CD14-positive monocyte (primary cell): ENCODE data around the gene KRTAP10-3. TPM values are rescaled to one million over a fixed set of nuclear protein-coding genes. Genes with fewer than 3 reads are reported as not detected.

Experiments used
- DNase-seq, 3 donors: peaks; one replicate each; pipeline ENCODE4 v3.0.0-alpha.2; 2011 to 2022
- H2AFZ ChIP-seq: 2 replicates; pipeline ENCODE4 v1.6.0; 2012; ENCODE audit warnings: mild to moderate bottlenecking, low read depth, low read length, inconsistent platforms; ENCODE audit not compliant: insufficient read depth, poor library complexity, severe bottlenecking
- H3K27ac ChIP-seq, 2 donors: 1 replicate in 1 of 2; 2 replicates in 1 of 2; pipeline ENCODE4 v1.5.1; 2012 to 2013; ENCODE audit warnings: low read length in 2 of 2, control low read depth in 1 of 2, inconsistent platforms in 1 of 2, low read depth in 1 of 2, mild to moderate bottlenecking in 1 of 2
- H3K27me3 ChIP-seq, 2 donors: one replicate each; pipeline versions ENCODE4 v1.6.0 to v1.6.1; 2011 to 2013; ENCODE audit warnings: low read length in 2 of 2; ENCODE audit not compliant: control insufficient read depth in 2 of 2, insufficient read depth in 2 of 2
- H3K36me3 ChIP-seq, 2 donors: replicated peaks in 1 of 2; 1 replicate in 1 of 2; 2 replicates in 1 of 2; pipeline versions ENCODE4 v1.5.1 to v1.6.1; 2012 to 2013; ENCODE audit warnings: low read length in 2 of 2, control low read depth in 1 of 2, inconsistent platforms in 1 of 2, mild to moderate bottlenecking in 1 of 2; ENCODE audit not compliant: insufficient read depth in 2 of 2, control insufficient read depth in 1 of 2
- H3K4me1 ChIP-seq, 2 donors: 1 replicate in 1 of 2; 2 replicates in 1 of 2; pipeline versions ENCODE4 v1.5.1 to v1.6.1; 2012 to 2013; ENCODE audit warnings: low read length in 2 of 2, control low read depth in 1 of 2, inconsistent platforms in 1 of 2, mild to moderate bottlenecking in 1 of 2, moderate library complexity in 1 of 2; ENCODE audit not compliant: insufficient read depth in 2 of 2, control insufficient read depth in 1 of 2
- H3K4me2 ChIP-seq: replicated peaks from 2 replicates; pipeline ENCODE3; 2012; ENCODE audit warnings: low read length, moderate library complexity, mild to moderate bottlenecking; ENCODE audit not compliant: poor library complexity, severe bottlenecking; ENCODE audit errors: extremely low read depth
- H3K4me3 ChIP-seq, 3 experiments: fragments of 200-600 bp in 1 of 3; sonication (generic) in 1 of 3; replicated peaks in 1 of 3; 1 replicate in 2 of 3; 2 replicates in 1 of 3; pipeline ENCODE4 v1.5.1; 2011 to 2013; ENCODE audit warnings: low read length in 3 of 3, mild to moderate bottlenecking in 3 of 3, control low read depth in 2 of 3, low read depth in 2 of 3, inconsistent platforms in 1 of 3, moderate library complexity in 1 of 3
- H3K79me2 ChIP-seq: 2 replicates; pipeline ENCODE4 v1.6.0; 2012; ENCODE audit warnings: mild to moderate bottlenecking, control low read depth, inconsistent platforms, low read length, moderate library complexity; ENCODE audit not compliant: insufficient read depth
- H3K9ac ChIP-seq: 2 replicates; pipeline ENCODE4 v1.6.0; 2017; ENCODE audit warnings: low read length, mild to moderate bottlenecking; ENCODE audit not compliant: insufficient read depth, poor library complexity, severe bottlenecking
- H3K9me3 ChIP-seq, 2 donors: replicated peaks in 1 of 2; 1 replicate in 1 of 2; 2 replicates in 1 of 2; pipeline versions ENCODE4 v1.5.1 to v1.6.1; 2012 to 2013; ENCODE audit warnings: low read length in 2 of 2, control low read depth in 1 of 2; ENCODE audit not compliant: control insufficient read depth in 1 of 2, insufficient read depth in 1 of 2
- H4K20me1 ChIP-seq: 2 replicates; pipeline ENCODE4 v1.6.0; 2012; ENCODE audit warnings: mild to moderate bottlenecking, low read length, control low read depth, moderate library complexity; ENCODE audit not compliant: insufficient read depth
- H3K27ac Mint-ChIP-seq, 7 donors: one replicate each; pipeline ENCODE4 v1.8.0; 2020; ENCODE audit warnings: mild to moderate bottlenecking in 7 of 7, mixed read lengths in 7 of 7, moderate library complexity in 6 of 7, inconsistent platforms in 2 of 7
- H3K27me3 Mint-ChIP-seq, 3 donors: one replicate each; pipeline ENCODE4 v1.8.0; 2021 to 2022; ENCODE audit warnings: low read depth in 3 of 3, mild to moderate bottlenecking in 3 of 3, mixed read lengths in 3 of 3, moderate library complexity in 3 of 3, inconsistent platforms in 1 of 3
- H3K36me3 Mint-ChIP-seq, 2 donors: one replicate each; pipeline ENCODE4 v1.8.0; 2020; ENCODE audit warnings: mixed read lengths in 2 of 2, inconsistent platforms in 1 of 2, mild to moderate bottlenecking in 1 of 2
- H3K4me1 Mint-ChIP-seq: one replicate; pipeline ENCODE4 v1.8.0; 2020; ENCODE audit warnings: mild to moderate bottlenecking, mixed read lengths
- H3K4me3 Mint-ChIP-seq, 2 donors: one replicate each; pipeline ENCODE4 v1.8.0; 2020; ENCODE audit warnings: mild to moderate bottlenecking in 2 of 2, mixed read lengths in 2 of 2, moderate library complexity in 1 of 2
- H3K9me3 Mint-ChIP-seq, 7 donors: one replicate each; pipeline ENCODE4 v1.8.0; 2020 to 2022; ENCODE audit warnings: mixed read lengths in 7 of 7, mild to moderate bottlenecking in 6 of 7, moderate library complexity in 6 of 7, inconsistent platforms in 2 of 7
- WGBS: methylation state at CpG from one replicate; pipeline ENCODE4 v1.1.5; 2013; ENCODE audit warnings: missing lambda C conversion rate; ENCODE audit not compliant: insufficient coverage; 5-methylcytosine and 5-hydroxymethylcytosine counted together
- intact Hi-C, 2 donors: fragments of 100-400 bp; cut with micrococcal nuclease; formaldehyde crosslinking; loops; one replicate each; pipeline versions ENCODE4 v1.15.0 to v1.15.1; 2023
- polyA plus RNA-seq, 3 donors: library from polyadenylated mRNA; depleted of rRNA in 1 of 3; unstranded in 2 of 3; stranded (reverse) in 1 of 3; fragments of 300-500 nt in 2 of 3; fragments of >200 nt in 1 of 3; fragmentation: Illumina TruSeq in 2 of 3; gene quantifications; 1 replicate in 2 of 3; 2 replicates in 1 of 3; pipeline ENCODE4 v1.2.3, GENCODE V29; 2012 to 2021
- TF ChIP-seq, protein P1 (sequence below): fragments of 200-600 bp; IDR thresholded peaks from one replicate; pipeline ENCODE4 v1.8.0; 2022; ENCODE audit warnings: antibody characterized with exemption, mild to moderate bottlenecking

KRTAP10-3 gene
- polyA plus RNA-seq, 3 donors: not detected

DNA sequence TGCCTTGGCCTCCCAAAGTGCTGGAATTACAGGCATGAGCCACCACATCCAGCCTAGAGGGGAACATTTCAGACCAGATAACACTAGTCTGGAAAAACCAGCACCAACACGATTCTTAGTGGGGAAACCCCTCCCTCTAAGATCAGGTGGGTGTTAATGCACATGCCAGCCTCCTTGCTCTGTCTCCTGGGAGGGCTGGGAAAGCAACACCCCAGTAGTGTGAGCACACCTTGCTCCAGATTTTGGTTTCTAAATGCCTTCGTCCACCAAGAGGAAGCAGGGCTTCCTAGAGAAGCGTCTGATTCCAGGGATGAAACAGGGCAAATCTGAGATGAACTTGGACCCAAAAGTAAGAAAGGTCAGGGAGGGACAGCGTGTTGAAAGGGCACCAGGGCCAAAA is 12.7 kb upstream of the KRTAP10-3 start:
- H3K27me3 ChIP-seq: no peaks in the 10 kb centered on the region
- H3K9ac ChIP-seq: no peak overlapping the region
- intact Hi-C loops: no loop called here
- H3K4me1 ChIP-seq: no peaks in the 10 kb centered on the region
- no peak overlapping the region for H3K27ac Mint-ChIP-seq
- H3K9me3 ChIP-seq: peaks cover 0 to 21% of the 10 kb centered on the region in 2 donors
- H2AFZ ChIP-seq: no peak overlapping the region
- no peak overlapping the region for H3K4me2 ChIP-seq
- H3K4me3 ChIP-seq: no peak overlapping the region
- H3K27ac ChIP-seq: no peak overlapping the region
- no peaks in the 10 kb centered on the region for H3K36me3 ChIP-seq
- no peaks in the 10 kb centered on the region for H3K36me3 Mint-ChIP-seq
- peaks cover 2% of the 10 kb centered on the region for H3K4me1 Mint-ChIP-seq
- TF ChIP-seq, protein P1, sequence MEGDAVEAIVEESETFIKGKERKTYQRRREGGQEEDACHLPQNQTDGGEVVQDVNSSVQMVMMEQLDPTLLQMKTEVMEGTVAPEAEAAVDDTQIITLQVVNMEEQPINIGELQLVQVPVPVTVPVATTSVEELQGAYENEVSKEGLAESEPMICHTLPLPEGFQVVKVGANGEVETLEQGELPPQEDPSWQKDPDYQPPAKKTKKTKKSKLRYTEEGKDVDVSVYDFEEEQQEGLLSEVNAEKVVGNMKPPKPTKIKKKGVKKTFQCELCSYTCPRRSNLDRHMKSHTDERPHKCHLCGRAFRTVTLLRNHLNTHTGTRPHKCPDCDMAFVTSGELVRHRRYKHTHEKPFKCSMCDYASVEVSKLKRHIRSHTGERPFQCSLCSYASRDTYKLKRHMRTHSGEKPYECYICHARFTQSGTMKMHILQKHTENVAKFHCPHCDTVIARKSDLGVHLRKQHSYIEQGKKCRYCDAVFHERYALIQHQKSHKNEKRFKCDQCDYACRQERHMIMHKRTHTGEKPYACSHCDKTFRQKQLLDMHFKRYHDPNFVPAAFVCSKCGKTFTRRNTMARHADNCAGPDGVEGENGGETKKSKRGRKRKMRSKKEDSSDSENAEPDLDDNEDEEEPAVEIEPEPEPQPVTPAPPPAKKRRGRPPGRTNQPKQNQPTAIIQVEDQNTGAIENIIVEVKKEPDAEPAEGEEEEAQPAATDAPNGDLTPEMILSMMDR: no peak
- H3K4me3 Mint-ChIP-seq: no peak overlapping the region
- peaks cover 7 to 32% (median 16%) of the 10 kb centered on the region in 7 donors for H3K9me3 Mint-ChIP-seq
- 100% methylated on average over 2 of the region's 4 CpGs for WGBS
- peaks cover 6 to 18% (median 13%) of the 10 kb centered on the region in 3 donors for H3K27me3 Mint-ChIP-seq
- no peaks in the 10 kb centered on the region for H4K20me1 ChIP-seq
- no peak for DNase-seq
- H3K79me2 ChIP-seq: no peaks in the 10 kb centered on the region

DNA sequence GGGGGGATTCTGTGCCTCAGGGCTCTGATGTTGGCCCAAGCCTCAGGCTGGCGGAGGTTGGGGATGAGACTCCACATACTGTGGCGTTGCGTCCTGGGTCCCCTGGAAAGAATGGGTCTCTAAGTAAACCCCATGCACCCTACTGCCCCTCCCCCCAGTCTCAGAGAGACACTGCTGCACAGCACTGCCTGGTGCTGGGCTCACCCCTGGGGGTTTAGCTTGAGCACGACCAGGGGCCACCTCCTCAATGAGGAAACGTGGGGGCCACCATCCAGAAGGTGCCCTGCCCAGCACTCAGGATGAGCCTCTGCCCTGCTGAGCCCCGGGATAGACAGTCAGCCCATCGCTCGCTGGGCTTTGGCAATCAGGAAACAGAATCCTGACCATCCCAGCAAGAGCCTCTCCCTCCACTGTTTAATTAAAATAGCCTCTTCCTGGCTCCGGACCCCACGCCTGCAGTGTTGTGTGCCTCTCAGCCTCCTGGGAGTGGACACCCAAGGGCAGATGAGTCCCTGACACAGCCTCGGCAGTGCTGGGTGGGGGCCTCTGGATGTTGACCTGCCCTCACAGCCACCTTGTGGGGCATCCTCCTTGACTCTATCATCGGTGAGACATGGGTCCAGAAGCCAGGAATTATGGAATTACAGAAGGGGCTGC is 11.4 kb upstream of the KRTAP10-3 start:
- Histone ChIP-seq H2AFZ (no peak overlapping the region), H3K9ac (no peak overlapping the region), H3K36me3 (no peaks in the 10 kb centered on the region), H4K20me1 (no peaks in the 10 kb centered on the region), H3K27ac (no peak overlapping the region), H3K4me2 (no peak overlapping the region), H3K79me2 (no peaks in the 10 kb centered on the region), H3K4me1 (peaks cover 0 to 4% of the 10 kb centered on the region in 2 donors), H3K27me3 (no peaks in the 10 kb centered on the region), H3K4me3 (no peak overlapping the region), H3K9me3 (peaks cover 0 to 15% of the 10 kb centered on the region in 2 donors)
- H3K4me3 Mint-ChIP-seq: peak overlapping the region in 1 of 2 donors; percentile 10
- peaks cover 8% of the 10 kb centered on the region for H3K4me1 Mint-ChIP-seq
- DNase-seq: no peak
- H3K27ac Mint-ChIP-seq: peak overlapping the region in 2 of 7 donors; percentile 14 to 28
- WGBS: 85% methylated on average over 11 of the region's 12 CpGs
- TF ChIP-seq, protein P1: no peak
- peaks cover 3 to 23% (median 12%) of the 10 kb centered on the region in 7 donors for H3K9me3 Mint-ChIP-seq
- peaks cover 6 to 17% (median 13%) of the 10 kb centered on the region in 3 donors for H3K27me3 Mint-ChIP-seq
- H3K36me3 Mint-ChIP-seq: no peaks in the 10 kb centered on the region
- intact Hi-C loops: no loop called here
